Transverse colon (tissue), 4 donors: ENCODE results near the gene HAPLN3. TPM values are rescaled to one million over a fixed set of nuclear protein-coding genes. Genes with fewer than 3 reads are reported as not detected.
A peak's percentile ranks its signal among the peaks of the same experiment; 100 is the strongest.

Source experiments
- DNase-seq: peaks from one replicate; pipeline ENCODE4 v3.0.0-alpha.2; 2019
- H3K27ac ChIP-seq, 4 donors: fragments of 200-600 bp; sonication (generic); 2 replicates each; pipeline ENCODE4 v1.5.1; 2016 to 2018; ENCODE audit warnings: inconsistent platforms in 4 of 4
- H3K27me3 ChIP-seq: fragments of 200-600 bp; sonication (generic); 2 replicates; pipeline ENCODE4 v1.5.1; 2017; ENCODE audit warnings: inconsistent platforms
- H3K36me3 ChIP-seq, 4 donors: fragments of 200-600 bp; sonication (generic); 2 replicates each; pipeline ENCODE4 v1.5.1; 2017 to 2019; ENCODE audit warnings: inconsistent platforms in 4 of 4
- H3K4me1 ChIP-seq, 4 donors: fragments of 200-600 bp; sonication (generic); 2 replicates each; pipeline ENCODE4 v1.5.1; 2017 to 2020; ENCODE audit warnings: inconsistent platforms in 4 of 4
- H3K4me3 ChIP-seq, 4 donors: fragments of 200-600 bp; sonication (generic); 1 replicate in 1 of 4; 2 replicates in 3 of 4; pipeline versions ENCODE4 v1.5.1 to v1.6.1; 2017 to 2019; ENCODE audit warnings: inconsistent platforms in 4 of 4
- H3K9me3 ChIP-seq, 2 donors: fragments of 200-600 bp; sonication (generic); 2 replicates each; pipeline ENCODE4 v1.5.1; 2017 to 2019; ENCODE audit warnings: inconsistent platforms in 2 of 2
- EP300 ChIP-seq: sonication (generic); formaldehyde crosslinking; IDR thresholded peaks from one replicate; pipeline ENCODE4 v1.6.1; 2017; ENCODE audit warnings: antibody characterized with exemption, low read depth
- POLR2A ChIP-seq: fragments of 450-650 bp; IDR thresholded peaks from one replicate; pipeline ENCODE4 v1.6.1; 2016; ENCODE audit warnings: antibody characterized with exemption, mild to moderate bottlenecking, moderate library complexity
- POLR2AphosphoS5 ChIP-seq, 3 donors: sonication (generic); formaldehyde crosslinking; IDR thresholded peaks; one replicate each; pipeline ENCODE4 v1.6.1; 2016; ENCODE audit warnings: antibody characterized with exemption in 3 of 3
- WGBS, 2 donors: methylation state at CpG; one replicate each; pipeline ENCODE4 v1.1.5; 2018; ENCODE audit warnings: low coverage in 1 of 2; 5-methylcytosine and 5-hydroxymethylcytosine counted together
- in situ Hi-C, 4 donors: fragments of 200-750 bp; cut with MboI; loops; one replicate each; pipeline versions ENCODE4 v1.15.0 to v1.15.1; 2017; ENCODE audit warnings: low sequenced_read_pairs in 3 of 4, low pct_ligation_motif_present in 1 of 4, low pct_unique_long_range_greater_than_20kb in 1 of 4
- intact Hi-C: fragments of 100-400 bp; cut with DNase I; formaldehyde crosslinking; loops from one replicate; pipeline ENCODE4 v1.15.1; 2023; ENCODE audit warnings: low total_unique reads
- total RNA-seq, 4 donors: library from RNA; depleted of rRNA; stranded (reverse); fragments of >200 nt; gene quantifications; one replicate each; pipeline ENCODE4 v1.1.0, GENCODE V29; 2016
- TF ChIP-seq, protein P1 (sequence below), 5 experiments: fragments of 200-600 bp in 3 of 5; fragments of 450-650 bp in 2 of 5; sonication (generic) in 3 of 5; IDR thresholded peaks; 1 replicate in 2 of 5; 2 replicates in 3 of 5; pipeline ENCODE4 v1.5.1; 2016 to 2017; ENCODE audit warnings: antibody characterized with exemption in 5 of 5, inconsistent platforms in 3 of 5, mild to moderate bottlenecking in 2 of 5, moderate library complexity in 1 of 5

HAPLN3 gene
- total RNA-seq, 4 donors from 2014 or later = 0.37 to 3.8 (median 2.7) TPM

GRCh38 chr15:88898736-88899135 is 3.4 kb upstream of the HAPLN3 start:
- H3K27ac ChIP-seq = no peak overlapping the region
- no peak for TF ChIP-seq POLR2AphosphoS5 (IDR thresholded peaks at IDR 0.05)
- TF ChIP-seq, protein P1, sequence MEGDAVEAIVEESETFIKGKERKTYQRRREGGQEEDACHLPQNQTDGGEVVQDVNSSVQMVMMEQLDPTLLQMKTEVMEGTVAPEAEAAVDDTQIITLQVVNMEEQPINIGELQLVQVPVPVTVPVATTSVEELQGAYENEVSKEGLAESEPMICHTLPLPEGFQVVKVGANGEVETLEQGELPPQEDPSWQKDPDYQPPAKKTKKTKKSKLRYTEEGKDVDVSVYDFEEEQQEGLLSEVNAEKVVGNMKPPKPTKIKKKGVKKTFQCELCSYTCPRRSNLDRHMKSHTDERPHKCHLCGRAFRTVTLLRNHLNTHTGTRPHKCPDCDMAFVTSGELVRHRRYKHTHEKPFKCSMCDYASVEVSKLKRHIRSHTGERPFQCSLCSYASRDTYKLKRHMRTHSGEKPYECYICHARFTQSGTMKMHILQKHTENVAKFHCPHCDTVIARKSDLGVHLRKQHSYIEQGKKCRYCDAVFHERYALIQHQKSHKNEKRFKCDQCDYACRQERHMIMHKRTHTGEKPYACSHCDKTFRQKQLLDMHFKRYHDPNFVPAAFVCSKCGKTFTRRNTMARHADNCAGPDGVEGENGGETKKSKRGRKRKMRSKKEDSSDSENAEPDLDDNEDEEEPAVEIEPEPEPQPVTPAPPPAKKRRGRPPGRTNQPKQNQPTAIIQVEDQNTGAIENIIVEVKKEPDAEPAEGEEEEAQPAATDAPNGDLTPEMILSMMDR (IDR thresholded peaks at IDR 0.05) = no peak
- TF ChIP-seq POLR2A = no peak
- no peak for TF ChIP-seq EP300
- DNase-seq = no peak
- intact Hi-C loops (no loop called here), in situ Hi-C loops (no loop called here)
- peaks cover 21% of the 10 kb centered on the region for H3K27me3 ChIP-seq
- no peaks in the 10 kb centered on the region for H3K9me3 ChIP-seq
- H3K4me1 ChIP-seq = peaks cover 14 to 31% (median 26%) of the 10 kb centered on the region in 4 donors
- H3K36me3 ChIP-seq = no peaks in the 10 kb centered on the region
- 82 to 90% methylated on average over 8 to 15 of the region's 15 CpGs for WGBS, 2 donors
- no peak overlapping the region for H3K4me3 ChIP-seq

- Histone ChIP-seq H3K27ac (peak overlapping the region in 3 of 4 donors; percentile 33 to 53 (median 50)), H3K4me1 (peaks cover 14 to 31% (median 26%) of the 10 kb centered on the region in 4 donors), H3K27me3 (peaks cover 27% of the 10 kb centered on the region), H3K9me3 (no peaks in the 10 kb centered on the region), H3K36me3 (no peaks in the 10 kb centered on the region), H3K4me3 (no peak overlapping the region)
- in situ Hi-C loops (no loop called here), intact Hi-C loops (no loop called here)
- WGBS, 2 donors = 46% methylated on average over 12 of the region's 12 CpGs; no CpG with 5 or more reads in 1 of the 2 donors
- TF ChIP-seq EP300 = no peak
- TF ChIP-seq, protein P1 (IDR thresholded peaks at IDR 0.05) = peak; percentile 32 to 54 (median 51)
- DNase-seq = peak; percentile 85
Observed at GRCh38 chr15:88897456-88898194, 2.3 kb upstream of the HAPLN3 start.

DNA sequence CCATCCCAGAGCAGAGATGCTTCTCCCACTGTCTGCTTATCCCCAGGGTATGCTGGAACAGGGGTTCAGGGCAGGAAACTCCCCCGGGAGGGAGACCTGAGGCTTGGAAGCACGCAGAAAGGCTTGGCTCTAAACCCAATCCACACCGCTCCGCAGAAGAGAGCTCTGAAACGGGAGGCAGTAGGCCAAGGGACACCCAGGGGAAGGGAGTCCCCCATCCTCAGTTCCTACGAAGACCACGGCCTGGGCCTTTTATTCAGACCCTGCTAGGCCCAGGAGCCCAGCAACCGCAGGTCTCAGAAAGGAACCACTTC is 1.8 kb upstream of the HAPLN3 start:
- Histone ChIP-seq H3K36me3 (no peaks in the 10 kb centered on the region), H3K4me3 (no peak overlapping the region), H3K27ac (peak overlapping the region in 3 of 4 donors; percentile 33 to 53 (median 36)), H3K27me3 (peaks cover 27% of the 10 kb centered on the region), H3K4me1 (peaks cover 14 to 31% (median 26%) of the 10 kb centered on the region in 4 donors), H3K9me3 (no peaks in the 10 kb centered on the region)
- TF ChIP-seq EP300 (no peak), POLR2AphosphoS5 (IDR thresholded peaks at IDR 0.05) (no peak), POLR2A (no peak)
- TF ChIP-seq, protein P1 (IDR thresholded peaks at IDR 0.05) = no peak
- in situ Hi-C loops = no loop called here
- DNase-seq = no peak
- 32 to 60% methylated on average over 1 to 8 of the region's 8 CpGs for WGBS, 2 donors
- intact Hi-C loops = no loop called here

GRCh38 chr15:88896333-88897033 is 1.1 kb upstream of the HAPLN3 start:
- intact Hi-C loops (no loop called here), in situ Hi-C loops (no loop called here)
- Histone ChIP-seq H3K9me3 (no peaks in the 10 kb centered on the region), H3K4me3 (no peak overlapping the region), H3K4me1 (peaks cover 14 to 31% (median 26%) of the 10 kb centered on the region in 4 donors), H3K27me3 (peaks cover 27% of the 10 kb centered on the region), H3K36me3 (no peaks in the 10 kb centered on the region), H3K27ac (peak overlapping the region in 1 of 4 donors; percentile 36)
- 77 to 100% methylated on average over 1 to 8 of the region's 8 CpGs for WGBS, 2 donors
- no peak for DNase-seq
- TF ChIP-seq POLR2AphosphoS5 (IDR thresholded peaks at IDR 0.05) = no peak
